RWPE1 (cell line): Measurements from ENCODE around the gene PEA15.

Experiments
- CTCF ChIA-PET: fragments of 350-600 bp; sonication (Branson Sonifier 250); formaldehyde crosslinking; extraction: SDS; loops from one replicate; lab custom pipeline; 2021; lab: Yijun Ruan, JAX
- POLR2A ChIA-PET: fragments of 400-600 bp; formaldehyde crosslinking; extraction: SDS; loops from one replicate; lab custom pipeline; 2020; ENCODE audit warnings: antibody characterized with exemption; ENCODE audit not compliant: low non-redundant PET; lab: Yijun Ruan, JAX
- DNase-seq: peaks from one replicate; pipeline ENCODE4 v3.0.0; 2012; ENCODE audit warnings: low spot score
- H3K27ac ChIP-seq: fragments of 450-650 bp; 2 replicates; pipeline ENCODE4 v1.5.1; 2017
- CTCF ChIP-seq: fragments of 450-650 bp; conservative IDR thresholded peaks from 2 replicates; pipeline ENCODE4 v1.5.1; 2017; ENCODE audit warnings: low read depth, mild to moderate bottlenecking

PEA15 gene

DNA sequence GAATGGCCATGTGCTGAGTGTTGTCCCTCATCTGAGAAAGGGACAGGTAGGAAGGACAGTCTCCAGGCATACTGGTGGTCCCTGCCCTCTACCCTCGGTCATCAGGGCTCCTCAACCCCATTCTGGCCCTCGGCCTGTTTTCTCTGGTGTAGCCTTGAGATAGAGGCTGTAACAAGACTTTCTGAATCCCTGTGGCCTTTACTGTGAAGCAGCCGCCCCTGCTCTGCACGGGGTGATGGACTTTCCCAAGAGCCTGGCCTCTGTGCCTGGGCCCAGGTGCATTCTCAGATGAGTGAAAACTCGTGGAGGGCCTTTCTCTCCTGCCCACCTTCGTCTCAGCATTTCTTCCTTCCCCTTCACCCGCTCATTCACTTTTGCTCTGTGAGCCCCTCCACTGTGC, 17.8 kb upstream of the PEA15 start:
- no peak for TF ChIP-seq CTCF
- ChIA-PET POLR2A (no interaction called here), CTCF (interaction anchor here (0.5 kb wide), 1 partner anchor 251 kb away, joined by 3 read pairs; no protein-coding TSS in a partner anchor)
- H3K27ac ChIP-seq: no peak overlapping the region
- DNase-seq: no peak

DNA sequence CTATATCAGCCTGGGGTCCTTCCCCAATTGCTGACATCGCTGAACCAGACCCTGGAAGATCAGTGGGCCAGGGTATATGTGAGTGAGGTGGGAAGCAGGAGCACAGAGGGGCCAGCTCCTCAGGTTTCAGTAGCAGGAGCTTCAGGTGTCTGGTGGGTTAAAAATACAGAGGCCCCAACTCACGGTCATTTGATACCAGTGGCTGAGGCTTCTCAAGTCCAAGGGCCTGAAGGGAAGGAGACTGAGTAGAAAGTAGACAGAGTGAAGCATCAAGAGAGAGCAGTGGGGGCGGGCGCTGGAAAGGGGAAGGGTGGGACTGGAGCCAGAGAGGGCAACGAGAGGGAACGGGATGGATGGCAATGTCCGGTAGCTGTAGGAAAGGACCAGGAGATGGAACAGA, 16.8 kb upstream of the PEA15 start:
- TF ChIP-seq CTCF: no peak
- POLR2A ChIA-PET: no interaction called here
- DNase-seq: no peak
- CTCF ChIA-PET: interaction anchor here (0.6 to 1.6 kb wide), 3 partner anchors 10 to 103 kb away, joined by 3 to 5 read pairs (median 4); no protein-coding TSS in a partner anchor
- no peak overlapping the region for H3K27ac ChIP-seq

DNA sequence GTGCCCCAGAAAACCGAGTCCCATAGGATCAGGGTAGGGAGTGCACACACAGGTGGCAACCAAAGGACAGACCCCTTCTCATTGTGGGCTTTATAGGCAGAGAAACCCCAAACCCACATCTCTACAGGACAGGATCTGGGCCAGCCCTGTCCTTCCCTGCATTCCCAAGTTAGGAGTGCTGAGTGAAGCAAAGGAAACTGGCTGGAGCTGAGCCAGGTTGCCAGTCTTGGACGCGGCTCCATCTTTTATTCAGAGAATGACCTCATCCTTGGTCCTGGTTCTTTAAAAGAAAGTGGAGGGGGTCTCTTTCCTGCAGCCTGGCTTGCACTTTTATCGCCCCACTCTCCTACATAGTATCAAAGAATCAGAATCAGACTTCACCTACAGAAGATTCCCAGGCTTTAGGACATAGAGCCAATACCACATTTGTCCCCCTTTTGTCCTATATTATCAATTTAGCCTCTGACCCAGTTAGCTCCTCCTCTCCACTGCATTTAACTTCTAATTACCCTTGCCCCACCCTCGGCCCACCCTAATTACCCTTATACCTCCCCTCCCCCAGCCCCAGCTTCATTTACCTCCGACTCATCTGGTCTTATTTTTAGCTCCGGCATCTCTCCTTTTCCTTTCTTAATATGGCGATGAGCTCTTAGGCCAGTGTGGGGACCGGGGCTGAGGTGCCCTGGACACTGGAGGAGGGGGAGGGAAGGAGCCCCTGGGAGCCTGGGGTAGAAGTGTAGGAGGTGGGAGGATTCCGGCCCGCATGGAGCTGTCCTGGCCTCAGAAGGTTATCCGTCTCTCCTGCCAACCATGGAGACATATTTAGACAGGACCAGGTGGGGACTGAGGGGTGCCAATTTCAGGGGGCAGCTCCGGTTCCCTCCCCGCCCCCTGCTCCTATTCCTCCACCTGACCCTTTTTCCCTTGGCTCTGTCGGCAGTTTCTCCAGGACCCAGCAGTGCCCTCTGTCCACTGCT, 15.2 kb upstream of the PEA15 start, which contains the start of gene CASQ1:
Gene CASQ1 (plus strand): TSS at position 927 of the 977 bp plus-strand sequence. CDS start 177 bp downstream, outside the sequence.
- ChIA-PET CTCF (interaction anchor here (0.6 to 0.8 kb wide), 2 partner anchors 16 to 198 kb away, joined by 4 to 5 read pairs; no protein-coding TSS in a partner anchor), POLR2A (interaction anchor here (0.5 kb wide), 3 partner anchors 18 to 218 kb away, joined by 3 read pairs; no protein-coding TSS in a partner anchor)
- H3K27ac ChIP-seq: no peak within 1 kb of the TSS
- DNase-seq: no peak
- no peak for TF ChIP-seq CTCF

DNA sequence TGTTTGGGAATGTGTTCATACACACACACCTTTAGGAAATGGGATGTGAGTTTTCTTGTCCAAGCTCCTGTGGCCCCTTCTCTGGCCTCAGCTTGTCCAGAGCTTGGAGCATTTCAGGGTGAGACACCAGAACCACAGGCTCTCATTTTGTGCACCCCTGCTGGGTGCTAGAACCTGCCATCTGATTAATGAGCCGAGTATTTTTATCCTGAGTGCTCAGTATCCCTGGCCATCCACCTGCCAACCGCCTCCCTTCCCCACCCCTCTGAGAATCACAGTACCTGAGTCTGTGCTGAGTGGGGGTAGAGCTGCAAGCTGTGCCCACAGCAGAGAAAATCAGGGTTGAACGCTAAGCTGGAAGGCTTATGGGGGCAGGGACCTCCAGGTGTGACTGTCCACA, 13.4 kb upstream of the PEA15 start:
- DNase-seq: no peak
- TF ChIP-seq CTCF: no peak
- no peak overlapping the region for H3K27ac ChIP-seq
- POLR2A ChIA-PET: no interaction called here
- CTCF ChIA-PET: interaction anchor here (0.7 to 2.4 kb wide), 3 partner anchors 100 to 202 kb away, joined by 3 to 30 read pairs (median 4); no protein-coding TSS in a partner anchor

- H3K27ac ChIP-seq: no peak overlapping the region
- POLR2A ChIA-PET: no interaction called here
Observed at GRCh38 chr1:160192234-160192633, 12.9 kb upstream of the PEA15 start.

More at GRCh38 chr1:160192234-160192633, 12.9 kb upstream of the PEA15 start:
- CTCF ChIA-PET: interaction anchor here (0.6 to 2.4 kb wide), 10 partner anchors 10 to 154 kb away, joined by 3 to 30 read pairs (median 6); no protein-coding TSS in a partner anchor
- TF ChIP-seq CTCF: no peak
- no peak for DNase-seq
